HG03575 (cell line): ENCODE measurements around the gene TGFBI.

Experiments
- ATAC-seq: cut with Tn5 transposase; IDR thresholded peaks from one replicate; pipeline ENCODE4 v1.9.1; 2021; ENCODE audit not compliant: unreplicated experiment, insufficient number of reproducible peaks, low FRiP score; ENCODE audit errors: extremely low read depth

Gene TGFBI

GRCh38 chr5:136000147-136000546 is 28.6 kb upstream of the TGFBI start:
- no peak for ATAC-seq

DNA sequence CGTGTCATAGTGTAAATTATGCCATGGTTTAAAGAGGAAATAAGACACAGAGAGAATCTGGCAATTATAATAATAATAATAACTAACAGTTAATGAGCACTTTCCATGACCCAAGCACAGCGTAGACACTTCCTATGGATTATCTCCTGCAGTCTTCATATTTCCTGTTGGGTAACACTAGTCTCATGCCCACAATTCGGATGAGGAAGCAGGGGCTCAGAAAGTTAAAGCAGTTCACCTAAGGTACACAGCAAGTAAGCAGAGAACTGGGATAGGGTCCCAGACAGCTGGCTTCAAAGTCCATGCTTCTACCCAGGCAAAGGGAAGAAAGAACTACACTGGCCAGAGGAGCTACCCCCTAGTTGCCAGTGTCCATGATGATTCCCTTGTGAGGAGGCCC is 27.9 kb upstream of the TGFBI start:
- ATAC-seq: no peak

DNA sequence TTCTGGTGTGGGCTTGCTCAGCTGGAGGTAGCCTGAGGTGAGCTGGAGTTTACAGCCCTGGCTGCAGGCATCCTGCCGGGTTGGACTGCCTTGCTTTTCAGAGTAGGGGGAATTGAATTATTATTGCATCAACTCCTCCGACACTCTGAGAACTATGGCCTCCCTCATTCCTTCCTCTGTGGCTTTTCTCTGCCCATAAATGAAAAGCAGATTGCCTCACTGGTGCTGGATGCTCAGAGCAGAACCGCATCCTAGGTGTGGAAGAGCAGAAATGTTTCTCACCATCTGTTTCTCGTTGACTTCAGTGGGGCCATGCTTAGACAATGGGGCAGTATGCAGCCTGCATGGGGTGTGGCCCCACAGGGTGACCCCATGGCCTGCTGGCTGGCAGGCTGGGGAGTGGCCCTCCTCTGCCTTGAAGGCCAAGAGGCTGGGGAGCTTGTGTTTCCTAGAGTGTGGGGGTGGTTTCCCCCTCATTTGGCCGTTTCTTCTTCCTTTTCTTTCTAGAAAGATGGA is 27.3 kb upstream of the TGFBI start:
- ATAC-seq: no peak

GRCh38 chr5:136004436-136004835 is 24.4 kb upstream of the TGFBI start:
- no peak for ATAC-seq

DNA sequence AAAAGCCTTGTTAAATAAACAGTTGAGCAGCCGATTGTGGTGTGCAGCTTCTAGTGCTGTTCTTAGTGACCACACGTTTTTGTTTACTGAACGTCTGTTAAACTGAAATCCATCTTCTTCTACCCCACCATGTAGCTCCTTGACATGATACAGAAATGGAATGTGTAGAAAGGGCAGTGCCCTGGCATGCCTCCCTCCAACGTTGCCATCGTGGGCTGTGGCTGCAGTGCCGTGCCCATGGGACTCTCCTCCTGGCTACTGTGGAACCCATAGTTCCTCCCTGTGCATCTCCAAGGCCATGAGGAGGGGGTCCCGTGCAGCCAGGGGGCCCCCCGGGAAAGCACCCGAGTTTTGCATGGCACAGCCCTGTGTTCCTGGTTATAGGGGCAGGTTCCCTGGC is 23.3 kb upstream of the TGFBI start:
- no peak for ATAC-seq

GRCh38 chr5:136006164-136006563 is 22.6 kb upstream of the TGFBI start:
- no peak for ATAC-seq

DNA sequence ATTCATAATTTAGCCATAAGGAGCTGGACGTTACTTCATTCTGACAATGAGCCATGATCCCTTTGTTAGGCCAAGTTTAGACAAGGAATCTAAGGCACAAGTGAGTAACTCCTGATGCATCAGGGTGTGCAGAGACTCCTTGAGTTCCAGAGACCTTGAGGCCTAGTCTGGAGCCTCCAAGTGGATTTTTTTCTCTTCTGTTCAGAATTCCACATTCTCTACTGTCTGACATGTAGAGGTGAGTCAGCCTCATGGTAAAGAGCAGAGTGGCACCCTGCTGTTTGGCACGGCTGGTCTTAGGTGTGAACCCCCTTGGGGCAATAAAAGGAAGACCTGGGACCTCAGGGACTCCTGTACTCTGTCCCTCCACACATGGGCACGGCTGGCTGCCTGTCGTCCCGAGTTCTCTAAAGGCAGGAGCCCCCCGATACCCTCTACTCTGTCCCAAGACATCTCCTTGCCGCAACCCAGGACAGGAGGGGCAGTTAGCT is 22.0 kb upstream of the TGFBI start:
- no peak for ATAC-seq

DNA sequence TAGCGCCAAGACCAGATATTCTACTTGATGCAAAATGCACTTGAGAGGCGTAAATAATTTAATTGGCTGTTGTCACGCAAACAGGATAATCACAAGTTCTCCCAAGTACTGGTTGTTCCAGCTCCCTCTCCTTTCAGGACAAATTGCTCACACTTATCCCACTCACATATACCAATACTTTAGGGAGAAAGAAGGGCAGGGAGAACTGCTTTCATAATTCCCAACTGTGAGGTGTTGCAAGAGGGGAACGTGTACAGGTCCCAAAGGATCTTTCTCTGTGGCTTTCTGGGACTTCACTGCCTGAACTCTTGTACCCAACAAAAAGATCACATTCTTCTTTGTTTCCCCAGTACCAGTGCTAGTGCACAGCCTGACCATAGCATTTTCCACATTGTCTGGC is 21.5 kb upstream of the TGFBI start:
- no peak for ATAC-seq

DNA sequence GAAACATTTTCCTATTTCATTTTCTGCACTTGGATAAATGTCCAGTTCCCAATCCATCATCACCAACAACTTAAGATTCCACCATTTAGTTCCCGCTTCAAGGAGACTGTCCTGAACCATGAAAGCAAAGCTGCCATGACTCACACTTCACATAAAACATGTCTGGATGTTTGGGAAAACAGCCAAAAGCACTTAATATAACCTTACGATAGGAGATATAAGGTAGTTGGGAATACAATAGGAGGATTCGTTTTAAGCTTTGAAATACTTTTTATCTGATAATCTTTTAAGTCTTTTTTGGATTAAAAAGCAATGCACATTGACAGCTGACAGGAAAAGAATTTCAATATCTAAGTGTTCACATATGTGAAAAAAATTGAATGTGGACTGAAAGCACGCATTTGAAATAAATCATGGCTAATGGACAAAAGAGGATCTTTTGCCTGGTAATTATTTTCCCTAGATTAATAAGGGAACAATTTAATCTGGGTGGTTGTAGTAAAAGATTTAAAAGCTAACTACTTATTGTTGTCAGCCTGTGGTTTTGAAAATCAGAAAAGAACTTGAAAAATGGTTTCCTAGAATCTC is 17.3 kb upstream of the TGFBI start:
- no peak for ATAC-seq

DNA sequence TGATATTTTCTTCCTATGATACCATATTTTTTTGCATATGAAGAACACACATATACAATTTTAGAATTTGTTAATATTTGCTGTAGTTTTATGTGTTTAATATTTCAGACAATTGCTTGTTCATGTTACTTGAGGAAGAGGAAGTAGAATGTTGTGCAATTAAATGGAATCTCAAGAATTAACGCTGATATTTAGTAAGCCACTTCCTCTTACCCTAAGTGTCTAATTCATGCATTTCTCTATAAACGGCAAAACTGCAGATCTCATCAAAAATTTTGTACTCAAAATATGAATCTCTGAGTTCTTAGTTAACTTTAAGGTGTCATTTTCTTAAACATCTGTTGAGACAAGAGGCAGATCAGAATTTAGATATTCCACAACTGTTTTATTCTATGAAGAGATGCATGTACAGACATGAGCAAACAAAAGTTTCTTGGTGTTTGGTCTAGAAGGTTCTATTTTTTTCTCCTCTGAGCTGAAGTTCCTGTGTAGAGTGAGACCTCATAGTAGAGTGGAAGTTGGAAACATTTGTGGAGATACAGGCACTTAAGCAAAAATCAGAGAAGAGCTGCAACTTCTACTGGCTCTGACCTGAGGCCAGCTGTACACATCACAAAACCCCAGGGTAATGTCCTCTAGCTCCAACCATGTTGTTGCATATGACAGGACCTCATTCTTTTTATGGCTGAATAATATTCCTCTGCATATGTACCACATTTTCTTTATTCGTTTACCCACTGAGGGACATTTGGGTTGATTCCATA is 16.6 kb upstream of the TGFBI start:
- no peak for ATAC-seq

DNA sequence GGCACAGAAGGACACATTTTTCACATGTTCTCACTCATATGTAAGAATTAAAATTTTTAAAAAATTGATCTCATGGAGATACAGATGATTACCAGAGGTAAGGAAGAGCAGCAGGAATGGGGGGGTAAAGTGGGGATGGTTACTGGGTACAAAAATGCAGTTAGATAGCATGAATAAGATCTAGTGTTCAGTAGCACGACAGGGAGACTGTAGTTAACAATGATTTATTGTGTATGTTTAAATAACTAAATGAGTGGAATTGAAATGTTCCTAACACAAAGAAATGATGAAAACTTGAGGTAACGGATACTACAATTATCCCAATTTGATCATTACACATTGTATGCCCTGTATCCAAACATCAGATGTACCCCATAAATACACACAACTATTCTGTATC is 15.2 kb upstream of the TGFBI start:
- no peak for ATAC-seq

DNA sequence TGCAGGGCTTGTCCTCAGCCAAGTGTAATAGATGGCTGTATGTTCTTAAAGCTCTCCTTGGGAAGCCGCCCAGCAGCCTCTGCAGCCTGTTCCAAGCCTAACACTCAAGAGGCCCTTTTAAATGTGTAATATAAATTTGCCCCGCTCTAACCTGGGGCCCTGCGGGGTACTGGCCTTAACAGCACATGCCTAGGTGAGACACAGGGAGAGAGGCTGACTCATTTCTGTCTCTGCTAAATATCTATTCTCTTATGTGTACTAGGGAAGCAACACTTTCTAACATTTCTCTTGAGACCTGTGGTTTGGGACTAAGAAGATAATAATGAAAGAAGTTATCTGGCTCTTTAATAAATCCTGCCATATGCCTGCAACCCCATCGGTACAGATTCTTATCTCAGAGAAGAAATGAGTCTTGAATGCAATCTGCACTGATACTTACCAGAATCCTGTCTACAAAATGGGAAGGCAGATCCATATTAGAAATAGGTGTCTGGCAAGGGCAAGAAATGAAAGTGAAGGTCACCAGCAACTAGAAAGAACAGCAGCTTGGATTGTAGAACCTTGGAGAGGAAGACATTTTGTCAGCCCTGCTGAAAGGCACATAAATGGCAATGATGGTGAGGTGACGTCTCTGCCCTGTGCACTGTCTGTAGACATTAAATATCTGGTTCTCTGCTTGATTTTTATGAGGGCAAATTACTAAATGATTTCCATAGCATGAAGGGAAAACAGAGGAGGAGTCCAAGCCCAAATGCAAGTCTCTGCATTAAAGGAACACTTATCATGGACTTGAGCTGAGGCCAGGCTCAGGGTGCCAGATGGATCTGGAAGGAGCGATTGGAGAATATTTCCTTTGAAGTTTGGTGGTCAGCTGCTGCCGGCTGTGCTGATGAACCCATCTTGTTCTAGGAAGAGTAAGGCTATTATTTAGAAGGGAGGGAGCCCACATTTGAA is 14.5 kb upstream of the TGFBI start:
- peak; percentile 65 for ATAC-seq

DNA sequence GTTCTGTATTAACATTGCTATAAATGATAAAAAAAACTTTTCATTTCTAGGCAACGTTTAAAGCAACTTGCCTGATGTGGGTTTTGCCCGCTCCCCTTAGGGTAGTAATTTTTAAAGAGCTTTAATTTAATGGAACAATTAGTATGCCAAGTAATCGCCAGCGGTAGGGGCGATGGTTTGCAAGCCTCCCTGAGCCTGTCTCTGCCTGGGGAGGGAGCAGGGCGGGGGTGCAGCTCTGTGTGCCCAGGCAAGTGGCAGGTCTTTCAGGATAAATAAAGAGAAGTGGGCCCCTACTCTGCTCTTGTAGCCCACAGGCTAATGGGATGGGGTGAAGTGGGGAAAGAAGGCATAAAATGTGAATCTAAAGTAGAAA is 13.8 kb upstream of the TGFBI start:
- no peak for ATAC-seq

DNA sequence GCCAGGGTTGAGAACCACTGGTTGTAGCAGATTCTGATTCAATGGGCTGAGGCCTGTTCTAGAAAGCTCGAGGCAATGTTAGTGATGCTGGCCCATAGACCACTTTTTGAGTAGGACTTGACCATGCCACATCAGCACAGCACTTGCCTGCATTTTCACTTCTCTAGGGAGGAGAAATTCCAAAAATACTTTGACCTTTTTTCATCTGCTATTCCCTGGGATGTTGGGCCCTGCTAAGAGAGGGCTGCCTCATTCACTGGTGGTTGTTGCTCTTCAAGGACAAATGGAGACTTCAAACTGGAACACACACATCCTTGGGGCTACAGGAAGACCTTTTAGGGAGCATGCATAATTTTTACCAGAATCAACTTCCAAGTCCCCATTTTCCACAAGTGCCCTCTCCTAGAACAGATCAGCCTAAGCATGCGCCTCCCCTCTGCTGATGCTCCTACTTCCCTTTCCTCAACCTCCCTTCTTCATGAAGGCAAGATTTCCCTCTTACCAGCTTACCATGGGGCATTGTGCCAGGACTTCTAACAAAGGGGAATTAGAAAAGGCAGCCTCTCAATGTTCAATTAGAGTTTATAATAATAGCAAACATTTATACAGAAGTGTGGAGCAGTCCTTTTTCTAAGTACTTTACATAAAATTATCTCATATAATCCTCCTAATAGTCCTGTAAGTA is 12.7 kb upstream of the TGFBI start:
- no peak for ATAC-seq

GRCh38 chr5:136016945-136017530 is 11.8 kb upstream of the TGFBI start:
- ATAC-seq: no peak

- ATAC-seq: no peak
These were observed 9.7 kb upstream of the TGFBI start for GRCh38 chr5:136018814-136019783.

DNA sequence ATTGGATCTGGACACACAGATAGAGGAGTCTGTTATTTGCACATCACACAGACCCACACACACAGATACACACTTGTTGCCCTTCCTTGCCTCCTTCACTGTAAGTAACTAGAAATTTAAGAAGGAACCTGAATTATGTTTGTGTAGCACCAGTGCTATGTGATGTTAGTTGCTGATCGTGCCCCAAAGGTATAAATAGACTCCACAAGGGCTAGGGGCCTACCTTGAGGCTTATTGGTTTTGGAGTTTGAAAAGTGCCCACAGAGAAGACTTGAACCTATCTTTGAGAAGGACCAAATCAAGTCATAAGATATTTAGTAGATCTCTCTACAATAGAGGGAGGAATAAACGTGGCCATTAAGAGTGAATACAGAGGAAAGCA is 8.8 kb upstream of the TGFBI start:
- ATAC-seq: no peak
